NCI-H345 treated with DMSO at 0.1 percent for 48 hours (cell line): ENCODE measurements around the gene TMEM97.
"Not testable (repeated sequence)": the region's sequence is repeated elsewhere in the genome, so short reads cannot be mapped to it uniquely, and the experiment has no call there.

Experiments used
- DNase-seq: peaks from one replicate; lab custom pipeline; 2025; ENCODE audit not compliant: unreplicated experiment; lab: John Stamatoyannopoulos, UW

TMEM97 gene

GRCh38 chr17:28318759-28319597 lies at the start of gene TMEM97:
Gene TMEM97 (plus strand): TSS chr17:28319200. CDS start chr17:28319240, 40 bp downstream.
- peak; percentile 98 for DNase-seq

GRCh38 chr17:28270055-28270454 lies 48.9 kb upstream of the TMEM97 start:
- DNase-seq = no peak

GRCh38 chr17:28270926-28271325 lies 48.1 kb upstream of the TMEM97 start:
- no peak for DNase-seq

- no peak for DNase-seq
Measured at GRCh38 chr17:28271431-28271830, 47.6 kb upstream of the TMEM97 start.

- no peak for DNase-seq
Measured at GRCh38 chr17:28272166-28272565, 46.8 kb upstream of the TMEM97 start.

- DNase-seq = not testable (repeated sequence)
Measured at GRCh38 chr17:28273341-28273740, 45.7 kb upstream of the TMEM97 start.

- DNase-seq = no peak
Measured at GRCh38 chr17:28274591-28275265, 44.3 kb upstream of the TMEM97 start.

GRCh38 chr17:28276011-28276410 lies 43.0 kb upstream of the TMEM97 start:
- no peak for DNase-seq

- no peak for DNase-seq
Measured at GRCh38 chr17:28279411-28279810, 39.6 kb upstream of the TMEM97 start.

GRCh38 chr17:28280826-28281225 lies 38.2 kb upstream of the TMEM97 start:
- no peak for DNase-seq

GRCh38 chr17:28282596-28282995 lies 36.4 kb upstream of the TMEM97 start:
- DNase-seq = no peak

- DNase-seq = no peak
Measured at GRCh38 chr17:28285965-28286364, 33.0 kb upstream of the TMEM97 start.

GRCh38 chr17:28290703-28291102 lies 28.3 kb upstream of the TMEM97 start:
- no peak for DNase-seq

- no peak for DNase-seq
Measured at GRCh38 chr17:28291780-28292330, 27.1 kb upstream of the TMEM97 start.

- not testable (repeated sequence) for DNase-seq
Measured at GRCh38 chr17:28292878-28293277, 26.1 kb upstream of the TMEM97 start.

- DNase-seq = no peak
Measured at GRCh38 chr17:28293994-28294393, 25.0 kb upstream of the TMEM97 start.

- DNase-seq = no peak
Measured at GRCh38 chr17:28295677-28296578, 23.1 kb upstream of the TMEM97 start.

- DNase-seq = no peak
Measured at GRCh38 chr17:28298449-28298848, 20.6 kb upstream of the TMEM97 start.

- DNase-seq = no peak
Measured at GRCh38 chr17:28306954-28307401, 12.0 kb upstream of the TMEM97 start.

GRCh38 chr17:28313841-28314240 lies 5.2 kb upstream of the TMEM97 start:
- no peak for DNase-seq
